H1 (cell line): Measurements from ENCODE around the gene ACTL10. TPM values are rescaled to one million over a fixed set of nuclear protein-coding genes. Genes with fewer than 3 reads are reported as not detected.

Experiments
- ASH2L ChIP-seq: fragments of 200-600, 300-600 bp; sonication (generic); IDR thresholded peaks from one replicate; pipeline ENCODE4 v1.7.1; 2017; ENCODE audit warnings: low read length
- NANOG ChIP-seq: IDR thresholded peaks from 2 replicates; pipeline ENCODE4 v1.6.1; 2011; ENCODE audit warnings: low read length, low read depth, mild to moderate bottlenecking, inconsistent platforms; ENCODE audit not compliant: insufficient read depth, poor library complexity, severe bottlenecking
- PHF8 ChIP-seq: fragments of 200-600 bp; sonication (generic); conservative IDR thresholded peaks from 2 replicates; pipeline ENCODE4 v1.7.1; 2012; ENCODE audit warnings: low read depth, mild to moderate bottlenecking, inconsistent platforms, low read length, moderate library complexity
- POLR2AphosphoS5 ChIP-seq: IDR thresholded peaks from 2 replicates; pipeline ENCODE4 v1.6.1; 2011; ENCODE audit warnings: low read depth, low read length
- TBP ChIP-seq: IDR thresholded peaks from 2 replicates; pipeline ENCODE4 v1.6.1; 2011; ENCODE audit warnings: low read depth, low read length, improper control_type of control experiment
- YY1 ChIP-seq: IDR thresholded peaks from 2 replicates; pipeline ENCODE4 v1.6.1; 2011; ENCODE audit warnings: low read depth, mild to moderate bottlenecking, low read length
- polyA plus RNA-seq, 7 experiments: library from polyadenylated mRNA; depleted of rRNA in 3 of 7; stranded (reverse) in 5 of 7; unstranded in 2 of 7; fragments of >200 nt in 5 of 7; fragments of 200-250 nt in 2 of 7; gene quantifications; 1 replicate in 5 of 7; 2 replicates in 1 of 7; 4 replicates in 1 of 7; pipeline versions ENCODE4 v1.2.1 to v1.2.3, GENCODE V29; 2011 to 2013; ENCODE audit warnings: missing spikeins in 2 of 7, mixed read lengths in 2 of 7
- total RNA-seq: library from RNA; stranded (reverse); fragmentation: NEBNext Ultra II Directional; extraction: Animal tissue kit (Norgen Biotek cat#: 25700); gene quantifications from 2 replicates; pipeline ENCODE4 v1.2.1, GENCODE V29; 2021
- TF ChIP-seq, protein P1 (sequence below): IDR thresholded peaks from 2 replicates; pipeline ENCODE4 v1.6.1; 2011; ENCODE audit warnings: low read depth, mild to moderate bottlenecking, low read length; ENCODE audit not compliant: insufficient read depth

Gene ACTL10
- total and polyA plus RNA-seq, 2 of the 8 experiments (the other 6 are each of a cell fraction or from before 2014, with no cell fraction given): 0.26 TPM; not detected in 1

DNA sequence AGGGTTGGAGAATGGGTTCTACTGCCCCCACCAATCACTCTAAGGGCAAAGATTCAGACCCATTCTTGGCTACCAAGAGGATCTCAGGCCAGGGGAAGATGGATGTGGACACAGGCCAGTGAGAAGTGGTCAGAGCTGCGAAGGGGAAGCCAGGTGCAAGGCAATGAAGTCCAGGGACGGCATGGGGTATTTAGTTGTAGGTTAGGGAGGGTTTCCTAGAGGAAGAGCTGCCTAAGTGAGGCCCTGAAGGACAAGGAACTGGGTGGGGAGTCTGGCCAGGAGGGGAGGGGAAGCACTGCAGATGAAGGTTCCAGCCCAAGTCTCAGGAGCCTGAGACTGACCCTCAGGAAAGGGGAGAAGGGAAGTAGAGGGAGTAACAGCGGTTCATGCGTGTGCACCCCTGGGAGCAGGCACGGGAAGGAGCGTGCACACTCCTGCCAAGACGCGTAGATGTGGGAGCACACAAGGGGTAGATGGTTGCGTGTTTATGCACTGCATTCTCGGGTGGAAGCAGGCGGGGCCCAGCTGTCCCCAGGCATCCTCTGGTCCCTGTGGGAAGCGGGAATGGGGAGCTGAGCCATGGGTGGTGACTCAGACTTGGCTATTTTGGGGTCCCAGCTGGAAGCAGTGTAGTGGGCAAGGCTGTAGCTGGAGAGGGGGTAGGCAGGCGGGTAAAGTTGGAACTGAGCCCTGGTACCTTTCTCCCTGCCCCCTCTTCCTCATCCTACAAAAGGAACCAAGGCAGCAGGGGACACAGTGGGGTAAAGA lies 3.3 kb downstream of the ACTL10 start (continued):
- no peak for TF ChIP-seq NANOG
- no peak for TF ChIP-seq POLR2AphosphoS5
- no peak for TF ChIP-seq TBP
- no peak for TF ChIP-seq ASH2L
- TF ChIP-seq YY1: no peak
- TF ChIP-seq, protein P1, sequence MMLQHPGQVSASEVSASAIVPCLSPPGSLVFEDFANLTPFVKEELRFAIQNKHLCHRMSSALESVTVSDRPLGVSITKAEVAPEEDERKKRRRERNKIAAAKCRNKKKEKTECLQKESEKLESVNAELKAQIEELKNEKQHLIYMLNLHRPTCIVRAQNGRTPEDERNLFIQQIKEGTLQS: no peak
- no peak for TF ChIP-seq PHF8
- TF ChIP-seq, all 59 proteins: peak for 0
